ENCODE data around the gene INSM1. TPM values are rescaled to one million over a fixed set of nuclear protein-coding genes. Genes with fewer than 3 reads are reported as not detected.
"Not testable (repeated sequence)": the region's sequence is repeated elsewhere in the genome, so short reads cannot be mapped to it uniquely, and the experiment has no call there.

INSM1 gene
- total RNA-seq, 3 donors from 2014 or later, result 0.73 to 6.3 (median 2.8) TPM

GRCh38 chr20:20353576-20353975 is 14.3 kb upstream of the INSM1 start:
- Histone ChIP-seq H3K4me1 (ENCODE audit: low read depth) (no peaks in the 10 kb centered on the region), H3K9me3 (no peaks in the 10 kb centered on the region), H3K36me3 (ENCODE audit: low read depth) (no peaks in the 10 kb centered on the region), H3K4me3 (no peak overlapping the region)
- TF ChIP-seq, protein P1, sequence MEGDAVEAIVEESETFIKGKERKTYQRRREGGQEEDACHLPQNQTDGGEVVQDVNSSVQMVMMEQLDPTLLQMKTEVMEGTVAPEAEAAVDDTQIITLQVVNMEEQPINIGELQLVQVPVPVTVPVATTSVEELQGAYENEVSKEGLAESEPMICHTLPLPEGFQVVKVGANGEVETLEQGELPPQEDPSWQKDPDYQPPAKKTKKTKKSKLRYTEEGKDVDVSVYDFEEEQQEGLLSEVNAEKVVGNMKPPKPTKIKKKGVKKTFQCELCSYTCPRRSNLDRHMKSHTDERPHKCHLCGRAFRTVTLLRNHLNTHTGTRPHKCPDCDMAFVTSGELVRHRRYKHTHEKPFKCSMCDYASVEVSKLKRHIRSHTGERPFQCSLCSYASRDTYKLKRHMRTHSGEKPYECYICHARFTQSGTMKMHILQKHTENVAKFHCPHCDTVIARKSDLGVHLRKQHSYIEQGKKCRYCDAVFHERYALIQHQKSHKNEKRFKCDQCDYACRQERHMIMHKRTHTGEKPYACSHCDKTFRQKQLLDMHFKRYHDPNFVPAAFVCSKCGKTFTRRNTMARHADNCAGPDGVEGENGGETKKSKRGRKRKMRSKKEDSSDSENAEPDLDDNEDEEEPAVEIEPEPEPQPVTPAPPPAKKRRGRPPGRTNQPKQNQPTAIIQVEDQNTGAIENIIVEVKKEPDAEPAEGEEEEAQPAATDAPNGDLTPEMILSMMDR (IDR thresholded peaks at IDR 0.05), result no peak
- ATAC-seq (no peak), DNase-seq (no peak)
- intact Hi-C loops (cut with DNase I, micrococcal nuclease), result no loop called here

DNA sequence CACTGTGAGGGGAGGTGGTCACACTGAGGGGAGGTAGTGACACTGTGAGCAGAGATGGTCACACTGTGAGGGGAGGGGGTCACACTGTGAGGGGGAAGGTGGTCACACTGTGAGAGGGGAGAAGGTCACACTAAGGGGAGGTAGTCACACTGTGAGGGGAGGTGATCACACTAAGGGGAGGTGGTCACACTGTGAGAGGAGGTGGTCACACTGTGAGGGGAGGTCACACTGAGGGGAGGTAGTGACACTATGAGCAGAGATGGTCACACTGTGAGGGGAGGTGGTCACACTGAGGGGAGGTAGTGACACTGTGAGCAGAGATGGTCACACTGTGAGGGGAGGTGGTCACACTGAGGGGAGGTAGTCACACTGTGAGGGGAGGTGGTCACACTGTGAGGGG is 12.4 kb upstream of the INSM1 start:
- H3K36me3 ChIP-seq (ENCODE audit: low read depth); ATAC-seq; H3K9me3 ChIP-seq; H3K4me3 ChIP-seq; H3K4me1 ChIP-seq (ENCODE audit: low read depth); intact Hi-C loops (cut with DNase I, micrococcal nuclease); DNase-seq: not testable (repeated sequence)

DNA sequence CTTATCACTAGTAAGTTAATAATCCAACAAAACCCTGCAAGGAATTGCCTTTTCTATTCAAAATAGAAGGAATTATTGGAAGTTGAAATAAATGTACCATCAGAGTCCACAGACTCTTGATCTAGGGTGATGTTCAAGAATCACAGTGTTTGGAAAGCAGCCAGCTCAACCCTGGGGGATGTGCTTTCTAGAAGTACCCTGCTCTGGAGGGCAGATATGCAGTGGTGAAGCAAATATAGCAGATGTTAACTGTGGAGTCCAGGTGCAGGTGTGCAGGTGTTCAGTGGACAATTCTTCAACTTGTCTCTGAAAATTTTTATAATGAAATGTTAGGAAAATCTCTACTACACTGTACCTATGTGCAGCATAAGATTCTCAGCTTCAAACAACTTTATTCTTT is 9.1 kb upstream of the INSM1 start:
- Histone ChIP-seq H3K4me1 (ENCODE audit: low read depth) (peaks cover 13% of the 10 kb centered on the region), H3K36me3 (ENCODE audit: low read depth) (no peaks in the 10 kb centered on the region), H3K4me3 (no peak overlapping the region), H3K9me3 (no peaks in the 10 kb centered on the region)
- intact Hi-C loops (cut with DNase I, micrococcal nuclease), result no loop called here
- TF ChIP-seq, protein P1 (IDR thresholded peaks at IDR 0.05), result no peak
- DNase-seq, result no peak
- ATAC-seq, result no peak

DNA sequence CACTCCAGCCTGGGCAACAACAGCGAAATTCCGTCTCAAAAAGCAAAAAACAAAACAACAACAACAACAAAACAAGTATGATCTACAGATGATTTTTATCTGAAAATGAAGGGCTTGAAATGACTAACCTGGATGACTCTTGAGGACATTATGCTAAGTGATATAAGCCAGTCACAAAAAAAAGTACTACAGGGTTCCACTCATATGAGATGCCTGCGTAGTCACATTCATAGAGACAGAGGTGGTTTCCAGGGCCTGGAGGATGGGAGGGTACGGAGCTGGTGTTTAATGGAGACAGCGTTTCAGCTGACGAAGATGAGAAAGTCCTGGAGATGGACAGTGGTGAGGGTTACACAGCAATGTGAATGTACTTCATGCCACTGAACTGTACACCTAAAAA is 8.3 kb upstream of the INSM1 start:
- Histone ChIP-seq H3K4me3 (no peak overlapping the region), H3K4me1 (ENCODE audit: low read depth) (peaks cover 18% of the 10 kb centered on the region), H3K36me3 (ENCODE audit: low read depth) (no peaks in the 10 kb centered on the region), H3K9me3 (no peaks in the 10 kb centered on the region)
- ATAC-seq, result no peak
- TF ChIP-seq, protein P1 (IDR thresholded peaks at IDR 0.05), result no peak
- intact Hi-C loops (cut with DNase I, micrococcal nuclease), result loop anchor here (5.0 to 10.0 kb wide), 2 partner anchors 208 to 215 kb away; no protein-coding TSS in a partner anchor
- DNase-seq, result no peak

- H3K9me3 ChIP-seq, result no peaks in the 10 kb centered on the region
- DNase-seq (peak in 2 of 3 donors; percentile 47 to 76), ATAC-seq (peak; percentile 97)
- TF ChIP-seq, protein P1 (IDR thresholded peaks at IDR 0.05), result peak; percentile 56
- intact Hi-C loops (cut with DNase I, micrococcal nuclease), result loop anchor here (5.0 to 10.0 kb wide), 2 partner anchors 207 to 214 kb away; no protein-coding TSS in a partner anchor
- H3K4me3 ChIP-seq, result no peak overlapping the region
- no peaks in the 10 kb centered on the region for H3K36me3 ChIP-seq (ENCODE audit: low read depth)
- peaks cover 18% of the 10 kb centered on the region for H3K4me1 ChIP-seq (ENCODE audit: low read depth)
Measured at GRCh38 chr20:20360464-20360863, 7.4 kb upstream of the INSM1 start.

DNA sequence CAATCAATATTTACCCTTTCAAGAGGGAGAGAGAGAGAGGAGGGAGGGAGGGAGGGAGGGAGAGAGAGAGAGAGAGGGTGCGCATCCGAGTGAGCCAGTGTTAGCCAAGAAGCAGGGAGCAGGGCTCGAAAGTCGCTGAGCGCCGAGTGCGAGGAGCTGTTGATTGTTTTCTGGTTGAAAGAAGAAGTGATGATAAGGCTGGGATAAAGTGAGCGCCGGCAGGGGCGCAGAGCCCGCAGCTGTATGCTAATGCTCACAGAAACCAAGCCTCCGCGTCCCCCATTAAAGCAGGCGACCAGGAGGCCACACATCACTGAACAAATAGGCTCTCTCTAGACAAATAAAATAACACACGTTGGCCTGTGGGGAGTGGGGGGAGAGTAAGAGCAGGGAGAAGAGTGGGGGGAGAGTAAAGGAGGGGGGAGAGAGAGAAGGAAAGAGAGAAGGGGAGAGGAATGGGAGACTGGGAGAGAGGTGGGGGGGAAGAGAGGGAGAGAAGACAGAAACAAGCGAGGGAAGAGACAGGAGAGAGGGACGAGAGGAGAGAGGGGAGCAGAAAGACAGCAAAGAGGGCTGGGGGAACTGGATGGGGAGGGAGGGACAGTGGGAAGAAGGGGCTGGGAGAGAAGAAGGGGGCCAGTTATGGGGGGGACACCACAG is 5.0 kb upstream of the INSM1 start:
- Histone ChIP-seq H3K9me3 (no peaks in the 10 kb centered on the region), H3K4me3 (no peak overlapping the region), H3K36me3 (ENCODE audit: low read depth) (no peaks in the 10 kb centered on the region), H3K4me1 (ENCODE audit: low read depth) (peaks cover 29% of the 10 kb centered on the region)
- DNase-seq, result peak in 1 of 3 donors; percentile 7
- TF ChIP-seq, protein P1 (IDR thresholded peaks at IDR 0.05), result no peak
- no peak for ATAC-seq
- intact Hi-C loops (cut with DNase I, micrococcal nuclease), result loop anchor here (5.0 to 10.0 kb wide), 2 partner anchors 204 to 212 kb away; no protein-coding TSS in a partner anchor

Measured in mucosa of descending colon (tissue), 3 donors.